ENCODE data around the gene IL6R. TPM values are rescaled to one million over a fixed set of nuclear protein-coding genes. Genes with fewer than 3 reads are reported as not detected.

IL6R gene
- total RNA-seq, 1 donor from 2014 or later, result 2.2 TPM

GRCh38 chr1:154517661-154518060 lies 112.5 kb downstream of the IL6R start:
- Mint-ChIP-seq H3K4me3 (ENCODE audit: unreplicated experiment) (no peak overlapping the region), H3K27me3 (ENCODE audit: low read depth, unreplicated experiment) (peaks cover 51% of the 10 kb centered on the region), H3K4me1 (ENCODE audit: low read depth, unreplicated experiment) (peaks cover 4% of the 10 kb centered on the region), H3K27ac (ENCODE audit: unreplicated experiment) (no peak overlapping the region), H3K36me3 (ENCODE audit: low read depth, unreplicated experiment) (peaks cover 3% of the 10 kb centered on the region), H3K9me3 (ENCODE audit: unreplicated experiment) (peaks cover 5% of the 10 kb centered on the region)
- Histone ChIP-seq H3K4me2 (ENCODE audit: low read length) (no peak overlapping the region), H3K4me3 (ENCODE audit: insufficient read depth, low read depth, low read length) (no peak overlapping the region), H4K20me1 (ENCODE audit: insufficient read depth, low read length) (no peaks in the 10 kb centered on the region), H3K36me3 (ENCODE audit: insufficient read depth, low read length) (no peaks in the 10 kb centered on the region), H3K4me1 (ENCODE audit: insufficient read depth, low read length) (no peaks in the 10 kb centered on the region), H2AFZ (ENCODE audit: low read depth, low read length) (no peak overlapping the region), H3K27me3 (ENCODE audit: insufficient read depth, low read length) (peaks cover 23% of the 10 kb centered on the region), H3K27ac (ENCODE audit: low read depth, low read length) (no peak overlapping the region), H3K9ac (ENCODE audit: low read length) (no peak overlapping the region), H3K9me3 (ENCODE audit: insufficient read depth, low read depth, low read length) (no peaks in the 10 kb centered on the region), H3K79me2 (ENCODE audit: insufficient read depth, low read length) (no peaks in the 10 kb centered on the region)
- TF ChIP-seq CTCF (IDR thresholded peaks at IDR 0.05; ENCODE audit: insufficient read depth, low read depth, low read length) (no peak), EZH2 (IDR thresholded peaks at IDR 0.05; ENCODE audit: insufficient read depth, low read length) (no peak)
- FAIRE-seq (no peak), DNase-seq (ENCODE audit: low read depth) (no peak)

Other genes with a start within 250 kb of the IL6R start
- gene TPM3, start 213.2 kb upstream of the IL6R start, total RNA-seq, result 600 and 687 TPM in 2 replicates
- gene CFAP141, start 199.0 kb upstream of the IL6R start, total RNA-seq, result not detected in 2 replicates
- gene UBAP2L, start 184.4 kb upstream of the IL6R start, total RNA-seq, result 203 and 218 TPM in 2 replicates
- gene HAX1, start 132.7 kb upstream of the IL6R start, total RNA-seq, result 82.2 and 89.9 TPM in 2 replicates
- gene AQP10, start 84.2 kb upstream of the IL6R start, total RNA-seq, result 0.17 TPM in 1 of 2 replicates, not detected in the other
- gene ATP8B2, start 79.8 kb upstream of the IL6R start, total RNA-seq, result 71.6 and 71.9 TPM in 2 replicates
- gene TDRD10, start 96.9 kb downstream of the IL6R start, total RNA-seq, result not detected in 2 replicates
- not detected in 2 replicates for gene SHE, start 97.1 kb downstream of the IL6R start, total RNA-seq
- 85.3 and 85.4 TPM in 2 replicates for gene UBE2Q1, start 153.3 kb downstream of the IL6R start, total RNA-seq
- gene CHRNB2, start 162.4 kb downstream of the IL6R start, total RNA-seq, result 0.20 and 0.24 TPM in 2 replicates
- 275 and 278 TPM in 2 replicates for gene ADAR, start 202.8 kb downstream of the IL6R start, total RNA-seq

Data from astrocyte (in vitro differentiated cells and primary cell).